Stimulated activated naive CD8-positive, alpha-beta T cell treated with anti-CD3 and anti-CD28 coated beads, Interleukin-15, Interleukin-2, amounts not matched to agents 100 ng/mL and 50 ng/mL, for 24 hours (primary cell): ENCODE results near the gene SLC16A10.
"Not testable (repeated sequence)": the region's sequence is repeated elsewhere in the genome, so short reads cannot be mapped to it uniquely, and the experiment has no call there.

Experiments
- H3K27ac Mint-ChIP-seq: one replicate; pipeline ENCODE4 v1.8.0; 2021; ENCODE audit warnings: mild to moderate bottlenecking, mixed read lengths
- H3K27me3 Mint-ChIP-seq: one replicate; pipeline ENCODE4 v1.8.0; 2021; ENCODE audit warnings: mixed read lengths
- H3K36me3 Mint-ChIP-seq: one replicate; pipeline ENCODE4 v1.8.0; 2021; ENCODE audit warnings: low read depth, mixed read lengths
- H3K4me1 Mint-ChIP-seq: one replicate; pipeline ENCODE4 v1.8.0; 2021; ENCODE audit warnings: low read depth, mixed read lengths
- H3K4me3 Mint-ChIP-seq: one replicate; pipeline ENCODE4 v1.8.0; 2021; ENCODE audit warnings: mild to moderate bottlenecking, mixed read lengths
- H3K9me3 Mint-ChIP-seq: one replicate; pipeline ENCODE4 v1.8.0; 2021; ENCODE audit warnings: mixed read lengths

The SLC16A10 gene

GRCh38 chr6:111087106-111087835 lies at the start of gene SLC16A10:
Gene SLC16A10 (plus strand): TSS chr6:111087503. CDS start chr6:111087753, 250 bp downstream.
- Mint-ChIP-seq H3K4me3 (peak within 1 kb of the TSS; percentile 92), H3K27me3 (peaks cover 15% of the 10 kb centered on the region), H3K4me1 (peaks cover 32% of the 10 kb centered on the region), H3K27ac (peak within 1 kb of the TSS; percentile 87), H3K36me3 (no peaks in the 10 kb centered on the region), H3K9me3 (no peaks in the 10 kb centered on the region)

DNA sequence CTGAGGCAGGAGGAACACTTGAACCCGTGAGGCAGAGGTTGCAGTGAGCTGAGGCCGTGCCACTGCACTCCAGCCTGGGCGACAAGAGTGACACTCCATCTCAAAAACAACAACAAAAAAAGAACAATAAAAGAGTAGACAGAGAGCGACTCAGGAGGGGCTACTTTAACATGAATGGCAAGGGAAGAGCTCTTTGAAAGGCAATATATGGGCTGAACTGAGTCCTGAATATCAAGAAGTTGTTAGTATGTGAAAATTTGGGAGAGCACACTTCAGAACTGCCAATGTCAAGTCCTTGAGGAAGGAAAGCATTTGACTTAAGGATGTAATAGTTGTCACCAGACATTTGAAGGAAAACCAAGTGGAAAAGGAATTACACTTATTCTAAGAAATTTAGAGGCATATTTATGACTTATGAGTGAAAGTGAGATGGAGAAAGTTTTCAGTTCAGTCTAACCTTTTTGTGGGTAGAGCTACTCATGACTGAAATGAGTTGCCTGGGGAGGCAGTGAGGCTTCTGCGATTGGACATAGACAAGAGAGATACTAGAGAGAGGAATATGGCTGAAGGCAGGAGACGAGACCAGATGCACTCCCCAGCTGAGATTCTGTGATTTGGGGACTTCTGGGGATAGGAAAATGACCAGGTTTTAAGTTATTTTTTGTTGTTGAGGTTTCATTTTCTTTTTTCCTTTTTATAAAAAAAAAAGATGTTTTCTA lies 48.6 kb upstream of the SLC16A10 start:
- Mint-ChIP-seq H3K36me3 (no peaks in the 10 kb centered on the region), H3K9me3 (no peaks in the 10 kb centered on the region), H3K27me3 (no peaks in the 10 kb centered on the region), H3K4me1 (peaks cover 9% of the 10 kb centered on the region), H3K4me3 (no peak overlapping the region), H3K27ac (no peak overlapping the region)

- Mint-ChIP-seq H3K36me3 (no peaks in the 10 kb centered on the region), H3K27me3 (peaks cover 3% of the 10 kb centered on the region), H3K9me3 (no peaks in the 10 kb centered on the region), H3K4me3 (no peak overlapping the region), H3K4me1 (peaks cover 9% of the 10 kb centered on the region), H3K27ac (no peak overlapping the region)
These were observed 45.4 kb upstream of the SLC16A10 start for GRCh38 chr6:111041917-111042316.

- Mint-ChIP-seq H3K27ac (no peak overlapping the region), H3K27me3 (peaks cover 3% of the 10 kb centered on the region), H3K4me3 (no peak overlapping the region), H3K4me1 (no peaks in the 10 kb centered on the region), H3K36me3 (no peaks in the 10 kb centered on the region), H3K9me3 (no peaks in the 10 kb centered on the region)
These were observed 40.1 kb upstream of the SLC16A10 start for GRCh38 chr6:111047244-111047643.

GRCh38 chr6:111050261-111051023 lies 36.9 kb upstream of the SLC16A10 start:
- Mint-ChIP-seq H3K4me1 (no peaks in the 10 kb centered on the region), H3K4me3 (no peak overlapping the region)

GRCh38 chr6:111052171-111052570 lies 35.1 kb upstream of the SLC16A10 start:
- no peak overlapping the region for H3K4me3 Mint-ChIP-seq
- H3K27ac Mint-ChIP-seq, result no peak overlapping the region
- no peaks in the 10 kb centered on the region for H3K9me3 Mint-ChIP-seq
- peaks cover under 1% of the 10 kb centered on the region for H3K27me3 Mint-ChIP-seq
- no peaks in the 10 kb centered on the region for H3K4me1 Mint-ChIP-seq
- no peaks in the 10 kb centered on the region for H3K36me3 Mint-ChIP-seq

More at GRCh38 chr6:111050261-111051023, 36.9 kb upstream of the SLC16A10 start:
- H3K27ac Mint-ChIP-seq, result no peak overlapping the region
- no peaks in the 10 kb centered on the region for H3K9me3 Mint-ChIP-seq
- H3K36me3 Mint-ChIP-seq, result no peaks in the 10 kb centered on the region
- H3K27me3 Mint-ChIP-seq, result no peaks in the 10 kb centered on the region

DNA sequence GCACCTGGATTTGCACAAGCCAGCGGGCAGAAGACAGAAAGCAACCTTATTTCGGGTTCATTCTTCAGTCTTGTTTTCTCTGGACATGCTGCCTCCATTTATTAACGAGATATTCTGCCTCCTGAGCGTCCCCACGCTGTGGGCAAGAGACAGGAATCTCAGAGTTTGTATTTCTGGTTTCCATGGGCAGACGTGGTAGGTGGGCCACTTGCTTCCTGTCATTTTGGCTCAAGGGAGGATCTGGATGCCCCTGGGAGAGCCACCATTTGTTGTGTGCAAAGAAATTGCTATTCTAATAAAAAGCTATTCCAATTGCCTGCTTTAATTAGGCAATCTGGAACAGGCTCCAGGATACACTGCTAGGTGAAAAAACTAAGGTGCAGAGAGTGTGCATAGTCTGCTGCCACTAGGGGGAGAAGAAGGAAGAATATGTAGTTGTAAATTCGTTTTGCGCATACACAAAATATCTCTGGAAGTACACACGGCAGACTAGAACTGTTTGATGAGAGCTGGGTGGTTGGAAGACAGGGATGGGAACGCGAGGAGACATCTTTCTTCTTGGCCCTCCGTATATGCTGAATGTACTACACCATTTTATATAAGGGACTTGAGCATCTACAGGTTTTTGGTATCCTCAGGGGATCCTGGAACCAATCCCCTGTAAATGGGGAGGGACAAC lies 30.1 kb upstream of the SLC16A10 start:
- Mint-ChIP-seq H3K4me1 (no peaks in the 10 kb centered on the region), H3K27ac (no peak overlapping the region), H3K4me3 (no peak overlapping the region), H3K27me3 (peaks cover 13% of the 10 kb centered on the region), H3K36me3 (no peaks in the 10 kb centered on the region), H3K9me3 (peaks cover 5% of the 10 kb centered on the region)

GRCh38 chr6:111061508-111061907 lies 25.8 kb upstream of the SLC16A10 start:
- no peak overlapping the region for H3K27ac Mint-ChIP-seq
- H3K36me3 Mint-ChIP-seq, result no peaks in the 10 kb centered on the region
- H3K9me3 Mint-ChIP-seq, result peaks cover 18% of the 10 kb centered on the region
- no peak overlapping the region for H3K4me3 Mint-ChIP-seq
- no peaks in the 10 kb centered on the region for H3K4me1 Mint-ChIP-seq
- H3K27me3 Mint-ChIP-seq, result peaks cover 13% of the 10 kb centered on the region

GRCh38 chr6:111061985-111062384 lies 25.3 kb upstream of the SLC16A10 start:
- H3K27ac Mint-ChIP-seq, H3K4me3 Mint-ChIP-seq, H3K4me1 Mint-ChIP-seq, H3K36me3 Mint-ChIP-seq: not testable (repeated sequence)
- H3K27me3 Mint-ChIP-seq, result peaks cover 13% of the 10 kb centered on the region
- peaks cover 18% of the 10 kb centered on the region for H3K9me3 Mint-ChIP-seq

DNA sequence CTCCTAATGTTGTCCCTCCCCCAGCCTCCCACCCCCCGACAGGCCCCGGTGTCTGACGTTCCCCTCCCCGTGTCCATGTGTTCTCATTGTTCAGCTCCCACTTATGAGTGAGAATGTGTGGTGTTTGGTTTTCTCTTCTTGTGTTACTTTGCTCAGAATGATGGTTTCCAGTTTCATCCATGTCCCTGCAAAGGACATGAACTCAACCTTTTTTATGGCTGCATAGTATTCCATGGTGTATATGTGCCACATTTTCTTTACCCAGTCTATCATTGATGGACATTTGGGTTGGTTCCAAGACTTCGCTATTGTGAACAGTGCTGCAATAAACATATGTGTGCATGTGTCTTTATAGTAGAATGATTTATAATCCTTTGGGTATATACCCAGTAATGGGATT lies 24.4 kb upstream of the SLC16A10 start:
- H3K4me3 Mint-ChIP-seq, H3K4me1 Mint-ChIP-seq, H3K36me3 Mint-ChIP-seq, H3K27me3 Mint-ChIP-seq, H3K27ac Mint-ChIP-seq: not testable (repeated sequence)
- H3K9me3 Mint-ChIP-seq, result peaks cover 18% of the 10 kb centered on the region

GRCh38 chr6:111068109-111068865 lies 19.0 kb upstream of the SLC16A10 start:
- peaks cover 13% of the 10 kb centered on the region for H3K9me3 Mint-ChIP-seq
- no peak overlapping the region for H3K27ac Mint-ChIP-seq

DNA sequence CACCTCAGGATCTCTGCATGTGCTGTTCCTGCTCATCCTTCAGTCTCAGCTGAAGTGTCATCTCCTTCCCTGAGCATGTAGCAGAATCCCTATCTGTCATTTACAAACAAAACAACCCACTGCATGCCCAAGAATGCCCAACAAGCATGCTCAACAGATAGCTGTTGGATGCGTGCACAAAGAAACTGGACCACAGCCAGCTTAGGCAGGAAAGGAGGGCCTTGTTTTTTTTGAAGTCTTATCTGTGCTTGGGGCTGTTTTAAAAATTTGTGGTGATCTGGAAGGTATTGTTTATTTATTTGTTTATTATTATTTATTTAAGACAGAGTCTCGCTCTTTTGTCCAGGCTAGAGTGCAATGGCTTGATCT lies 18.5 kb upstream of the SLC16A10 start:
- H3K4me3 Mint-ChIP-seq, result no peak overlapping the region
- no peaks in the 10 kb centered on the region for H3K4me1 Mint-ChIP-seq

More at GRCh38 chr6:111068109-111068865, 19.0 kb upstream of the SLC16A10 start:
- Mint-ChIP-seq H3K4me1 (no peaks in the 10 kb centered on the region), H3K27me3 (peaks cover 12% of the 10 kb centered on the region), H3K36me3 (no peaks in the 10 kb centered on the region), H3K4me3 (no peak overlapping the region)

GRCh38 chr6:111069382-111070104 lies 17.8 kb upstream of the SLC16A10 start:
- no peak overlapping the region for H3K4me3 Mint-ChIP-seq
- no peak overlapping the region for H3K27ac Mint-ChIP-seq
- no peaks in the 10 kb centered on the region for H3K36me3 Mint-ChIP-seq
- H3K27me3 Mint-ChIP-seq, result peaks cover 13% of the 10 kb centered on the region
- H3K9me3 Mint-ChIP-seq, result peaks cover under 1% of the 10 kb centered on the region
- no peaks in the 10 kb centered on the region for H3K4me1 Mint-ChIP-seq

More for the DNA sequence above, 18.5 kb upstream of the SLC16A10 start:
- H3K27me3 Mint-ChIP-seq, result peaks cover 13% of the 10 kb centered on the region
- H3K9me3 Mint-ChIP-seq, result peaks cover 7% of the 10 kb centered on the region
- H3K36me3 Mint-ChIP-seq, result no peaks in the 10 kb centered on the region
- no peak overlapping the region for H3K27ac Mint-ChIP-seq
